Body of pancreas (tissue), 4 donors: ENCODE results near the gene PGBD1. TPM values are rescaled to one million over a fixed set of nuclear protein-coding genes. Genes with fewer than 3 reads are reported as not detected.
A peak's percentile ranks its signal among the peaks of the same experiment; 100 is the strongest.

Source experiments
- ATAC-seq: fragments of 150-250 bp; one replicate; pipeline ENCODE4 v1.9.1; 2016
- DNase-seq, 4 donors: peaks; one replicate each; pipeline ENCODE4 v3.0.0-alpha.2; 2019
- H3K27ac ChIP-seq, 4 donors: fragments of 200-600 bp; sonication (generic); 1 replicate in 3 of 4; 2 replicates in 1 of 4; pipeline versions ENCODE4 v1.5.1 to v1.6.1; 2016 to 2019; ENCODE audit warnings: mild to moderate bottlenecking in 1 of 4, mixed read lengths in 1 of 4, moderate library complexity in 1 of 4
- H3K27me3 ChIP-seq, 2 donors: fragments of 200-600 bp; sonication (generic); one replicate each; pipeline ENCODE4 v1.6.0; 2016; ENCODE audit warnings: mild to moderate bottlenecking in 1 of 2
- H3K36me3 ChIP-seq, 2 donors: fragments of 200-600 bp; sonication (generic); replicated peaks in 1 of 2; 2 replicates each; pipeline ENCODE4 v1.5.1; 2016; ENCODE audit warnings: low read depth in 2 of 2; ENCODE audit not compliant: insufficient read depth in 1 of 2
- H3K4me1 ChIP-seq: fragments of 200-600 bp; sonication (generic); one replicate; pipeline ENCODE4 v1.6.0; 2016
- H3K4me3 ChIP-seq, 2 donors: fragments of 200-600 bp; sonication (generic); 1 replicate in 1 of 2; 2 replicates in 1 of 2; pipeline ENCODE4 v1.5.1; 2016 to 2019
- H3K9me3 ChIP-seq, 3 donors: fragments of 200-600 bp; sonication (generic); 1 replicate in 2 of 3; 2 replicates in 1 of 3; pipeline ENCODE4 v1.5.1; 2016
- POLR2A ChIP-seq, 3 donors: fragments of 450-650 bp; IDR thresholded peaks; one replicate each; pipeline ENCODE4 v1.6.1; 2016; ENCODE audit warnings: antibody characterized with exemption in 3 of 3, mild to moderate bottlenecking in 2 of 3
- WGBS, 2 donors: methylation state at CpG; one replicate each; pipeline ENCODE4 v1.1.5; 2017; 5-methylcytosine and 5-hydroxymethylcytosine counted together
- intact Hi-C: fragments of 100-400 bp; cut with DNase I; formaldehyde crosslinking; loops from one replicate; pipeline ENCODE4 v1.15.1; 2023
- small RNA-seq: library from RNA; depleted of rRNA; stranded (forward); fragments of <200 nt; gene quantifications from one replicate; pipeline ENCODE3, GENCODE V24; 2016
- total RNA-seq, 2 donors: library from RNA; depleted of rRNA; stranded (reverse); fragments of >200 nt; gene quantifications; one replicate each; pipeline ENCODE4 v1.1.0, GENCODE V29; 2016
- TF ChIP-seq, protein P1 (sequence below), 7 experiments: fragments of 450-650 bp in 4 of 7; fragments of 200-600 bp in 3 of 7; sonication (generic) in 3 of 7; IDR thresholded peaks; one replicate each; pipeline ENCODE4 v1.5.1; 2016 to 2019; ENCODE audit warnings: antibody characterized with exemption in 7 of 7

Gene PGBD1
- total RNA-seq, 2 donors from 2014 or later, result 0.66 to 2.3 TPM

DNA sequence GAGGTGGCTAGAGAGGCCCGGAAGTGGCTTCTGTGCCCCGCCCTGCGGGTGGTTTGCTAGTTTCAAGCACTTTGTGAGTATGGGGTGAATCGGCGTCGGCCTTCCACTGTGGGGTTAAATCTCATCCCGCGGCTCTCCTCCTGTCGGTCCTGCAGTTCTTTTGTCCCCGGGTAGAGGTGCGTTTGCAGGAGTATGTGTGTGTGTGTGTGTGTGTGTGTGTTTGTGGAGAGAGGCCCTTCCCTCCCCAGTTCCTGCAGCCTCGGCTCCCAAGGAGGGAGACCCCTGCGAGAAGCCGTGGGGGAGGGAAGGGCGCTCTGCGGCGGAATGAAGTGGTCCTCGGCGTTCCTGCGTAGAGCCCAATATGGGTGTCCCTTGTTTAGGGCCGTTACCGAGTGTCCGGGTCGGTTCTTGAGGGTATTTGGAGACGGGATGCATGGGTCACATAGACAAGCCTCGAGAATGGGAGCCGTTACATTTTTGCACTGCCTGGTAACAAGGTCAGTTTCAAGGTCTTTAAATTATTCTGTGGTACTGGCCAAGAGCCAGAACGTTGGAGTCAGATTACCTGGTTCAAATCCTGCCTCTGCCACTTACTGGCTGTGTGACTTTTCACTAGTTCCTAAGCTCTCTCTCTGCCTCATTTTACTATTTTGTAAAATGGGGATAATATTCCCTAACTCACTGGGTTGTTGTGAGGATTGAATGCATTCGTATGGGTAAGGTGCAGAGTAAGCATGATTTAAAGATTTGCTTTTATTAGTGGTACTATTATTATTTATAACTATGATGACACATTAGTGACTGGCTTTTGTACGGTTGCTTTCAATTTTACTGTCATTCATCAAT, 68.7 kb downstream of the PGBD1 start, which contains the start of gene ZKSCAN3:
TSS of gene ZKSCAN3 (plus strand) at position 56 of the 846 bp plus-strand sequence. CDS start 9,640 bp downstream, outside the sequence.
- ATAC-seq (peak; percentile 87), DNase-seq (peak; percentile 80 to 86 (median 82))
- Histone ChIP-seq H3K4me1 (peaks cover 29% of the 10 kb centered on the region), H3K9me3 (no peaks in the 10 kb centered on the region), H3K4me3 (peak within 1 kb of the TSS; percentile 76), H3K36me3 (no peaks in the 10 kb centered on the region), H3K27ac (peak within 1 kb of the TSS; percentile 40 to 79 (median 68)), H3K27me3 (no peaks in the 10 kb centered on the region)
- intact Hi-C loops, result loop anchor here (10.0 kb wide), 1 partner anchor 215 kb away; no protein-coding TSS in a partner anchor
- TF ChIP-seq POLR2A (IDR thresholded peaks at IDR 0.05), result peak in 2 of 3 donors; percentile 63 to 74
- TF ChIP-seq, protein P1, sequence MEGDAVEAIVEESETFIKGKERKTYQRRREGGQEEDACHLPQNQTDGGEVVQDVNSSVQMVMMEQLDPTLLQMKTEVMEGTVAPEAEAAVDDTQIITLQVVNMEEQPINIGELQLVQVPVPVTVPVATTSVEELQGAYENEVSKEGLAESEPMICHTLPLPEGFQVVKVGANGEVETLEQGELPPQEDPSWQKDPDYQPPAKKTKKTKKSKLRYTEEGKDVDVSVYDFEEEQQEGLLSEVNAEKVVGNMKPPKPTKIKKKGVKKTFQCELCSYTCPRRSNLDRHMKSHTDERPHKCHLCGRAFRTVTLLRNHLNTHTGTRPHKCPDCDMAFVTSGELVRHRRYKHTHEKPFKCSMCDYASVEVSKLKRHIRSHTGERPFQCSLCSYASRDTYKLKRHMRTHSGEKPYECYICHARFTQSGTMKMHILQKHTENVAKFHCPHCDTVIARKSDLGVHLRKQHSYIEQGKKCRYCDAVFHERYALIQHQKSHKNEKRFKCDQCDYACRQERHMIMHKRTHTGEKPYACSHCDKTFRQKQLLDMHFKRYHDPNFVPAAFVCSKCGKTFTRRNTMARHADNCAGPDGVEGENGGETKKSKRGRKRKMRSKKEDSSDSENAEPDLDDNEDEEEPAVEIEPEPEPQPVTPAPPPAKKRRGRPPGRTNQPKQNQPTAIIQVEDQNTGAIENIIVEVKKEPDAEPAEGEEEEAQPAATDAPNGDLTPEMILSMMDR (IDR thresholded peaks at IDR 0.05), result no peak
- WGBS, 2 donors, result 0 to 1% methylated on average over 21 to 30 of the region's 30 CpGs

DNA sequence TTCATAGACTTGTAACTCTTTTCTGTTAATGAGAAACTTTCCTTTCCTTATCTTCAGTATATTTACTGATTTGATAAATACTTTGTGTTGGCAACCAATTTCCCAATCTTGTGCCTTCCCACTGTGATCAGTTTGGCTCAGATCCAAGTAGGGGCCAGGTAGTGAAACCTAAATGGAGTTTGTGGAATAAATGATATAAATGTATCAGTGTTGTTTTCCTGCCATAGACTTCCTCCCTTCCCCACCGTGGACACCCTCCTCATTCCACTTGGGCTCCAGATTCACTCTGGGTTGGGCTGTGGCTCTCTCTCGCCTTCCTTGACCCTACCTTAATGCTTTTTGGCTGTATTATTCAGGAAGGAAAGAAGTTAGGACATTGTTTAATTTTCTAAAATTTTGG, 69.7 kb downstream of the PGBD1 start:
- DNase-seq, result peak in 3 of 4 donors; percentile 9 to 18 (median 16)
- H3K4me3 ChIP-seq, result no peak overlapping the region
- WGBS, 2 donors, result 38 to 39% methylated on average over 2 of the region's 2 CpGs
- peaks cover 35% of the 10 kb centered on the region for H3K4me1 ChIP-seq
- no peaks in the 10 kb centered on the region for H3K9me3 ChIP-seq
- H3K27me3 ChIP-seq, result no peaks in the 10 kb centered on the region
- intact Hi-C loops, result loop anchor here (10.0 kb wide), 1 partner anchor 216 kb away; no protein-coding TSS in a partner anchor
- peak overlapping the region in 3 of 4 donors; percentile 11 to 72 (median 40) for H3K27ac ChIP-seq
- H3K36me3 ChIP-seq, result no peaks in the 10 kb centered on the region
- ATAC-seq, result no peak
- TF ChIP-seq, protein P1 (IDR thresholded peaks at IDR 0.05), result no peak
- TF ChIP-seq POLR2A (IDR thresholded peaks at IDR 0.05), result no peak

DNA sequence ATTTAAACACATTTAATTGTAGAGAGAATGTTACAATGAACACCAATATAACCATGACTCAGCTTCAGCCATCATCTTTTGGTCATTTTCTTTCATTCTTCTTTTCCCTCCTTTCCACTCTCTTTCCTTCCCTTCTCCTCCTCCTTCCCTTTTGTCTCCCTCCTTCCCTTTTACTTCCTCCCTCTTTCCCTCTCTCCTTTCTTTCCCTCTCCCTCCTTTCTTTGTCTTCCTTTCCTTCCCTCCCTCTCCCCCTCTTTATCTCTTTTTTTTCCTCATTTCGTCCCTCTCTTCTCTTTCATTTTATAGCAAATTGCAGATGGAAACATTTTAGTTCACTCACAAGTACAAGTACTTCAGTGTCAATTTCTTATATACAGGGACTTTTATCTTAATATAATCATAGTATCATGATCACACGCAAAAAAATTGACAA, 70.1 kb downstream of the PGBD1 start:
- no peak overlapping the region for H3K27ac ChIP-seq
- DNase-seq, result no peak
- WGBS, 2 donors, result 29 to 53% methylated on average over 2 of the region's 2 CpGs
- peaks cover 38% of the 10 kb centered on the region for H3K4me1 ChIP-seq
- intact Hi-C loops, result loop anchor here (10.0 kb wide), 1 partner anchor 217 kb away; no protein-coding TSS in a partner anchor
- H3K4me3 ChIP-seq, result no peak overlapping the region
- no peaks in the 10 kb centered on the region for H3K9me3 ChIP-seq
- TF ChIP-seq POLR2A (IDR thresholded peaks at IDR 0.05), result no peak
- TF ChIP-seq, protein P1 (IDR thresholded peaks at IDR 0.05), result no peak
- H3K27me3 ChIP-seq, result no peaks in the 10 kb centered on the region
- no peak for ATAC-seq
- H3K36me3 ChIP-seq, result no peaks in the 10 kb centered on the region

Small RNA genes lying within 50 kb of the gene (small RNA-seq; reads per million reads assigned to genes)
- gene AL021997.1, result not detected
- not detected for gene AL021997.2

Other genes starting within 250 kb of the PGBD1 start
- 1 to 10 TPM; 2.9 to 4.3 TPM for gene ZNF165, start 201.0 kb upstream of the PGBD1 start, total RNA-seq
- gene ZSCAN16, start 157.0 kb upstream of the PGBD1 start, total RNA-seq, result 1 to 10 TPM; 1.3 to 5.9 TPM
- 10 to 100 TPM; 12.5 to 14.8 TPM for gene ZKSCAN8, start 139.7 kb upstream of the PGBD1 start, total RNA-seq
- 10 to 100 TPM in 1 of 2 donors, 1 to 10 TPM in 1; 9.1 to 10.9 TPM for gene ZSCAN9, start 56.3 kb upstream of the PGBD1 start, total RNA-seq
- gene ZKSCAN4, start 29.3 kb upstream of the PGBD1 start, total RNA-seq, result 1 to 10 TPM; 2.3 to 2.6 TPM
- gene NKAPL, start 22.3 kb upstream of the PGBD1 start, total RNA-seq, result under 1 TPM in 1 of 2 donors, not detected in 1; 0.52 TPM
- 10 to 100 TPM in 1 of 2 donors, 1 to 10 TPM in 1; 8.2 to 22.8 TPM for gene ZSCAN26, start 14.4 kb upstream of the PGBD1 start, total RNA-seq
- 10 to 100 TPM; 14.0 to 26.4 TPM for gene ZSCAN31, start 54.6 kb downstream of the PGBD1 start, total RNA-seq
- gene ZKSCAN3, start 68.4 kb downstream of the PGBD1 start, total RNA-seq, result 1 to 10 TPM; 1.3 to 1.6 TPM
- gene ZSCAN12, start 118.2 kb downstream of the PGBD1 start, total RNA-seq, result 1 to 10 TPM; 3.0 to 4.9 TPM
- gene ZSCAN23, start 161.9 kb downstream of the PGBD1 start, total RNA-seq, result 1 to 10 TPM; 2.3 to 8.3 TPM
- gene GPX6, start 234.2 kb downstream of the PGBD1 start, total RNA-seq, result not detected
- gene GPX5, start 244.3 kb downstream of the PGBD1 start, total RNA-seq, result not detected